Upper lobe of right lung (tissue), 1 donor: ENCODE measurements around the gene ITPR2. TPM values are rescaled to one million over a fixed set of nuclear protein-coding genes. Genes with fewer than 3 reads are reported as not detected.
A peak's percentile ranks its signal among the peaks of the same experiment; 100 is the strongest.

Experiments
- ATAC-seq: fragments of 200-7000 bp; cut with Tn5 transposase; one replicate; pipeline ENCODE4 v1.9.1; 2020; ENCODE audit warnings: mild to moderate bottlenecking, moderate library complexity
- DNase-seq: peaks from one replicate; pipeline ENCODE4 v3.0.0-alpha.2; 2020
- H3K27ac ChIP-seq: fragments of 200-600 bp; one replicate; pipeline ENCODE4 v1.8.0; 2022
- H3K27me3 ChIP-seq: fragments of 200-600 bp; one replicate; pipeline ENCODE4 v1.8.0; 2022; ENCODE audit warnings: mild to moderate bottlenecking
- H3K36me3 ChIP-seq: fragments of 200-600 bp; one replicate; pipeline ENCODE4 v1.8.0; 2022
- H3K4me1 ChIP-seq: fragments of 200-600 bp; one replicate; pipeline ENCODE4 v1.8.0; 2022
- H3K4me3 ChIP-seq: fragments of 200-600 bp; one replicate; pipeline ENCODE4 v1.8.0; 2022; ENCODE audit warnings: mild to moderate bottlenecking
- H3K9me3 ChIP-seq: fragments of 200-600 bp; one replicate; pipeline ENCODE4 v1.8.0; 2022
- intact Hi-C: fragments of 100-400 bp; cut with DNase I; formaldehyde crosslinking; loops from one replicate; pipeline ENCODE4 v1.11.0; 2022
- total RNA-seq: library from RNA; stranded (reverse); fragmentation: NEBNext Ultra II Directional; extraction: Animal tissue kit (Norgen Biotek cat#: 25700); gene quantifications from one replicate; pipeline ENCODE4 v1.2.1, GENCODE V29; 2021
- TF ChIP-seq, protein P1 (sequence below): fragments of 200-600 bp; IDR thresholded peaks from one replicate; pipeline ENCODE4 v1.8.0; 2022; ENCODE audit warnings: antibody characterized with exemption
- donor health status: DM: no; HTN: yes; CAD: no; lungs with severe emphysema.

Gene ITPR2
- total RNA-seq, 1 donor from 2014 or later = 50.8 TPM

DNA sequence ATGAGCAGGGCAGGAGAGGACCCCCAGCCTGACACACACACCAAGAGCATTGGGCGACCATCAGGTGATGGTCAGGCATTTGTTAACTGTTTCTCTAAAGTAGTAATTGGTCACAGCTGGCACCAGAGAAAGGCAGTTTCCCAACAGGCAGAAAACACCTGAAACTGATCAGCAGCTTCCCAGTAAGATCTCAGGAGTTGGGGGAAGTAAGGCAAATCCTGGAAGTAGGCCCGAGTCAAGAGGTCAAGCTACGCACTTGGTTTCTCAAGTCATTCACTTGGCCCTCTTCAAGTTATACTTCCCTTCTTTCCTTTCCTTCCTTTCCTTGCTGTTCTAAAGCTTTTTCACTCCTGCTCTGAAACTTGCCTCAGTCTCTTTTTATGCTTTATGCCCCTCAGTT lies 501.9 kb downstream of the ITPR2 start:
- Histone ChIP-seq H3K9me3 (no peaks in the 10 kb centered on the region), H3K27me3 (no peaks in the 10 kb centered on the region), H3K4me1 (no peaks in the 10 kb centered on the region), H3K36me3 (no peaks in the 10 kb centered on the region), H3K27ac (peak overlapping the region; percentile 43), H3K4me3 (no peak overlapping the region)
- TF ChIP-seq, protein P1, sequence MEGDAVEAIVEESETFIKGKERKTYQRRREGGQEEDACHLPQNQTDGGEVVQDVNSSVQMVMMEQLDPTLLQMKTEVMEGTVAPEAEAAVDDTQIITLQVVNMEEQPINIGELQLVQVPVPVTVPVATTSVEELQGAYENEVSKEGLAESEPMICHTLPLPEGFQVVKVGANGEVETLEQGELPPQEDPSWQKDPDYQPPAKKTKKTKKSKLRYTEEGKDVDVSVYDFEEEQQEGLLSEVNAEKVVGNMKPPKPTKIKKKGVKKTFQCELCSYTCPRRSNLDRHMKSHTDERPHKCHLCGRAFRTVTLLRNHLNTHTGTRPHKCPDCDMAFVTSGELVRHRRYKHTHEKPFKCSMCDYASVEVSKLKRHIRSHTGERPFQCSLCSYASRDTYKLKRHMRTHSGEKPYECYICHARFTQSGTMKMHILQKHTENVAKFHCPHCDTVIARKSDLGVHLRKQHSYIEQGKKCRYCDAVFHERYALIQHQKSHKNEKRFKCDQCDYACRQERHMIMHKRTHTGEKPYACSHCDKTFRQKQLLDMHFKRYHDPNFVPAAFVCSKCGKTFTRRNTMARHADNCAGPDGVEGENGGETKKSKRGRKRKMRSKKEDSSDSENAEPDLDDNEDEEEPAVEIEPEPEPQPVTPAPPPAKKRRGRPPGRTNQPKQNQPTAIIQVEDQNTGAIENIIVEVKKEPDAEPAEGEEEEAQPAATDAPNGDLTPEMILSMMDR = no peak
- DNase-seq (no peak), ATAC-seq (no peak)
- intact Hi-C loops = no loop called here

GRCh38 chr12:26327975-26328644 lies 504.9 kb downstream of the ITPR2 start:
- DNase-seq (no peak), ATAC-seq (peak; percentile 47)
- Histone ChIP-seq H3K27me3 (no peaks in the 10 kb centered on the region), H3K4me1 (no peaks in the 10 kb centered on the region), H3K27ac (no peak overlapping the region), H3K9me3 (no peaks in the 10 kb centered on the region), H3K36me3 (no peaks in the 10 kb centered on the region), H3K4me3 (no peak overlapping the region)
- intact Hi-C loops = no loop called here
- TF ChIP-seq, protein P1 = no peak

GRCh38 chr12:26323673-26324072 lies 509.3 kb downstream of the ITPR2 start:
- no peaks in the 10 kb centered on the region for H3K36me3 ChIP-seq
- no peaks in the 10 kb centered on the region for H3K27me3 ChIP-seq
- H3K9me3 ChIP-seq = no peaks in the 10 kb centered on the region
- no peaks in the 10 kb centered on the region for H3K4me1 ChIP-seq
- H3K4me3 ChIP-seq = no peak overlapping the region
- no peak for DNase-seq
- H3K27ac ChIP-seq = no peak overlapping the region
- intact Hi-C loops = no loop called here
- TF ChIP-seq, protein P1 = no peak
- no peak for ATAC-seq

- no peaks in the 10 kb centered on the region for H3K36me3 ChIP-seq
- H3K9me3 ChIP-seq = no peaks in the 10 kb centered on the region
- intact Hi-C loops = no loop called here
- TF ChIP-seq, protein P1 = no peak
- ATAC-seq (peak; percentile 81), DNase-seq (peak; percentile 63)
- H3K27me3 ChIP-seq = no peaks in the 10 kb centered on the region
- H3K4me3 ChIP-seq = no peak overlapping the region
- no peak overlapping the region for H3K27ac ChIP-seq
- peaks cover 4% of the 10 kb centered on the region for H3K4me1 ChIP-seq
Measured at GRCh38 chr12:26319511-26319910, 513.5 kb downstream of the ITPR2 start.

DNA sequence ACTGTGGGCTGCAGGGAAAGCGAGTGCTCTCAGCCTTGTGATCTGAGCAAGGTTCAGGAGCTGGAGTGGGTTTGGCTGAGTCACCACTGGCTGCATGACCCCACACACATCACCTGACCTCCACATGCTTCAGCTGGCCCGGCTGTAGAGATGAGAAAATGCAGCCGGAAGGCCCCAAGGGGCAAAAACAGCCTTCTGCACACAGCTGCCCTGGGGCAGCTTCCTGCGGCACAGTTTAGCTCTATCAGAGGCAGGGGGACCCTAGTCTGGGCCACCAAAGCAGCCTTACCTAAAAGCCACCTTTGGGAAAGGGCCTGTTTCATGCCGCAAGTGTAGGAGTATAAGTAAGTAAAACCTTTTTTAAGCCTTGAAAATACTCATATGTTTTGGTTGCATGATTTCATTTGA lies 514.3 kb downstream of the ITPR2 start:
- DNase-seq (peak; percentile 75), ATAC-seq (peak; percentile 91)
- Histone ChIP-seq H3K4me1 (peaks cover 4% of the 10 kb centered on the region), H3K36me3 (no peaks in the 10 kb centered on the region), H3K4me3 (no peak overlapping the region), H3K9me3 (no peaks in the 10 kb centered on the region), H3K27ac (no peak overlapping the region), H3K27me3 (no peaks in the 10 kb centered on the region)
- intact Hi-C loops = no loop called here
- TF ChIP-seq, protein P1 = no peak
